ENCODE data around the gene ATR. TPM values are rescaled to one million over a fixed set of nuclear protein-coding genes. Genes with fewer than 3 reads are reported as not detected.
"Not testable (repeated sequence)": the region's sequence is repeated elsewhere in the genome, so short reads cannot be mapped to it uniquely, and the experiment has no call there.

ATR gene
- total RNA-seq, 1 donor = 37.6 TPM

DNA sequence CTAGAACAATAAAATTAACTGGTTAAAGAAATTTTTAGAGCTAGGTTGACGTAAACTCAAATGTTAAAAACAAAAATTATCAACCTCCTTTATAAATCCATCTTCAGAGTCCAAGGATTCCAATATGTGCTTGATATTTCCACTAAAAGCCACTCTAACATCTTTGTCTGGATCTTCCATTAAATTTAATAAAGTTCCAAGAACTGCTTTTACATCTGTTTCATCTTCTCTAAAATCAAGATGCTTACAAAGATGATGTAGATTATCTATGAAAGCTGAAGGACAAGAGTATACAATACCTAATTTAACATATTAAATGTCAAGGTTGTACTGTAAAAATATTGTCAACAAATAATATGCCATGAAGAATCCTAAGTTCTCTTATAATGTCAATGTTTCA is 24.8 kb downstream of the ATR start:
- H3K4me3 ChIP-seq (ENCODE audit: low read depth, low read length) = no peak overlapping the region
- TF ChIP-seq, protein P1, sequence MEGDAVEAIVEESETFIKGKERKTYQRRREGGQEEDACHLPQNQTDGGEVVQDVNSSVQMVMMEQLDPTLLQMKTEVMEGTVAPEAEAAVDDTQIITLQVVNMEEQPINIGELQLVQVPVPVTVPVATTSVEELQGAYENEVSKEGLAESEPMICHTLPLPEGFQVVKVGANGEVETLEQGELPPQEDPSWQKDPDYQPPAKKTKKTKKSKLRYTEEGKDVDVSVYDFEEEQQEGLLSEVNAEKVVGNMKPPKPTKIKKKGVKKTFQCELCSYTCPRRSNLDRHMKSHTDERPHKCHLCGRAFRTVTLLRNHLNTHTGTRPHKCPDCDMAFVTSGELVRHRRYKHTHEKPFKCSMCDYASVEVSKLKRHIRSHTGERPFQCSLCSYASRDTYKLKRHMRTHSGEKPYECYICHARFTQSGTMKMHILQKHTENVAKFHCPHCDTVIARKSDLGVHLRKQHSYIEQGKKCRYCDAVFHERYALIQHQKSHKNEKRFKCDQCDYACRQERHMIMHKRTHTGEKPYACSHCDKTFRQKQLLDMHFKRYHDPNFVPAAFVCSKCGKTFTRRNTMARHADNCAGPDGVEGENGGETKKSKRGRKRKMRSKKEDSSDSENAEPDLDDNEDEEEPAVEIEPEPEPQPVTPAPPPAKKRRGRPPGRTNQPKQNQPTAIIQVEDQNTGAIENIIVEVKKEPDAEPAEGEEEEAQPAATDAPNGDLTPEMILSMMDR (IDR thresholded peaks at IDR 0.05; ENCODE audit: insufficient read depth, low read length) = no peak
- DNase-seq (ENCODE audit: low read depth) = no peak

GRCh38 chr3:142552579-142552978 is 26.0 kb downstream of the ATR start:
- not testable (repeated sequence) for DNase-seq (ENCODE audit: low read depth); H3K4me3 ChIP-seq (ENCODE audit: low read depth, low read length)

DNA sequence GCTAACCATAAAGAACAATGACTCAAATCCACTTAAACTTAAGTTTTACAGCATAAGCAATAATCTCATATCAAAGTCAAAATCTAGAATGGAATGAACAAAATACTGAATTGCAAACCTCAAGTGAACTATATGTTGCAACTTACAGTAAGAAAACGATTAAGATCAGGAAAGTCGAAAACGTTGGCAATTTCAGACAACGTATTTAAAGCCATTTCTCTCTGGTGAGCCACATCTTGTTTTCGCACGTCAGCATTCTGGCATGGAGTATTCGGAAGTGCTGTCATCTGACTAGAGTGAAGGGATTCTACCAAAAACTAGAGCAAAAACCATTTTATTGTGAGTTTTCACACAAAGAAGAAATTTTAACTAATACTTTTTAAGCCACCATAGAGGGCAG is 28.5 kb downstream of the ATR start:
- TF ChIP-seq, protein P1 (IDR thresholded peaks at IDR 0.05; ENCODE audit: insufficient read depth, low read length) = no peak
- no peak for DNase-seq (ENCODE audit: low read depth)
- H3K4me3 ChIP-seq (ENCODE audit: low read depth, low read length) = no peak overlapping the region

DNA sequence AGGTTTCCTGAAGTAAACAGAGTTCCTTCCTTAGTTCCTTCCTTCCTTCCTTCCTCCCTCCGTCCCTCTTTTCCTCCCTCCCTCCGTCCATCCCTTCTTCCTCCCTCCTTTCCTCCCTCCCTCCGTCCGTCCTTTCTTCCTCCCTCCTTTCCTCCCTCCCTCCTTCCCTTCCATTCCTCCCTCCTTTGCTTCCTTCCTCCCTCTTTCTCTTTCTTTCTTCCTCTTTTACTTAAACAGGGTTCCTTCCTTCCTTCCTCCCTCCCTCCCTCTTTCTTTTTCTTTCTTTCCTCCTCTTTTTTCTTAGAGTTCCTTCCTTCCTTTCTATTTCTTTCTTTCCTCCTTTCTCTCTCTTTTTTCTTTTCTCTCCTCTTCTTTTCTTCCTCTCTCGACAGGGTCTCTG is 35.2 kb downstream of the ATR start:
- no peak for DNase-seq (ENCODE audit: low read depth)
- TF ChIP-seq, protein P1 (IDR thresholded peaks at IDR 0.05; ENCODE audit: insufficient read depth, low read length) = no peak
- no peak overlapping the region for H3K4me3 ChIP-seq (ENCODE audit: low read depth, low read length)

DNA sequence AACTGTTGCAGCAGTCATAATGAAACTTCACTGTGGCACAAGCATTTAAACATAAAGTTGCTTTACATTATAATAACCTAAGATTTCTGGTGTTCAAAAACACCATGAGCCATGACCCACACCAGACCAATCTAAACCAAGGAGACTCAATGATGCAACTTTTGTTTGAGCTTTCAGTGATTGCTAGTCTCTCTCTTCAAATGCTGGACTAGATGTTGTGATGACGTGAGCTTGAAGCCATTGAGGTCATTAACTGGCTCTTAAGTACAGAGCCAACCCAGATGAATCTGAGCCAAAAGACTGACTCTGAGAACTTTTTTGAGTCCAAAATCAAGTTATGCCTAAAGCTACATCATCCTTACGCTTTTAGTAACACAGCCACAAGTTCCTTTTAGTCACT is 36.5 kb downstream of the ATR start:
- H3K4me3 ChIP-seq (ENCODE audit: low read depth, low read length) = no peak overlapping the region
- TF ChIP-seq, protein P1 (IDR thresholded peaks at IDR 0.05; ENCODE audit: insufficient read depth, low read length) = no peak
- peak; percentile 38 for DNase-seq (ENCODE audit: low read depth)

GRCh38 chr3:142536519-142536918 is 42.0 kb downstream of the ATR start:
- TF ChIP-seq, protein P1 (IDR thresholded peaks at IDR 0.05; ENCODE audit: insufficient read depth, low read length) = no peak
- DNase-seq (ENCODE audit: low read depth) = no peak

GRCh38 chr3:142534543-142534942 is 44.0 kb downstream of the ATR start:
- DNase-seq (ENCODE audit: low read depth) = no peak
- no peak overlapping the region for H3K4me3 ChIP-seq (ENCODE audit: low read depth, low read length)
- TF ChIP-seq, protein P1 (IDR thresholded peaks at IDR 0.05; ENCODE audit: insufficient read depth, low read length) = no peak

More at GRCh38 chr3:142536519-142536918, 42.0 kb downstream of the ATR start:
- no peak overlapping the region for H3K4me3 ChIP-seq (ENCODE audit: low read depth, low read length)
